K562 (cell line): ENCODE results near the gene UGT1A5. TPM values are rescaled to one million over a fixed set of nuclear protein-coding genes. Genes with fewer than 3 reads are reported as not detected.
A peak's percentile ranks its signal among the peaks of the same experiment; 100 is the strongest.

Source experiments
- ATAC-seq: fragments of 200-7000 bp; cut with Tn5 transposase; 3 replicates; pipeline ENCODE4 v1.9.1; 2020; ENCODE audit warnings: moderate library complexity
- BruUV-seq: library from RNA; stranded (reverse); fragments of 400-500 nt; replicated peaks from 2 replicates; lab custom pipeline; 2021; lab: Mats Ljungman, UMichigan
- CTCF ChIA-PET: fragments of 300-600 bp; formaldehyde crosslinking; extraction: SDS; loops from one replicate; lab custom pipeline; 2021; ENCODE audit warnings: low intra/inter-chr PET ratio; lab: Yijun Ruan, JAX
- POLR2A ChIA-PET: fragments of 300-600, 350-650 bp; sonication (Branson Sonifier 250); formaldehyde crosslinking; extraction: SDS; loops from one replicate; lab custom pipeline; 2021; ENCODE audit warnings: antibody characterized with exemption, inconsistent platforms; lab: Yijun Ruan, JAX
- DNase-seq, 4 experiments: peaks; one replicate each; pipeline versions ENCODE4 v3.0.0 to v3.0.0-alpha.2; 2011 to 2018; ENCODE audit warnings: low spot score in 3 of 4, mixed read lengths in 3 of 4; ENCODE audit errors: extremely low read depth in 1 of 4
- FAIRE-seq: peaks from 2 replicates; lab custom pipeline; 2011; peaks lifted over from hg19 to GRCh38; lab: Jason Lieb, UNC
- H2AFZ ChIP-seq: 2 replicates; pipeline ENCODE4 v1.6.0; 2011; ENCODE audit warnings: low read depth, low read length, control low read depth, inconsistent platforms
- H3K27ac ChIP-seq: fragments of 200-600 bp; 3 replicates; pipeline ENCODE4 v1.8.0; 2011; ENCODE audit warnings: low read depth, mild to moderate bottlenecking, control low read depth, inconsistent platforms, low read length, moderate library complexity, mixed read lengths; ENCODE audit errors: extremely low read depth
- H3K27me3 ChIP-seq, 2 experiments: fragments of 300-600 bp in 1 of 2; 2 replicates in 1 of 2; 3 replicates in 1 of 2; pipeline versions ENCODE4 v1.6.0 to v1.8.0; 2011; ENCODE audit warnings: inconsistent platforms in 2 of 2, low read length in 2 of 2, mild to moderate bottlenecking in 1 of 2, mixed read lengths in 1 of 2, moderate library complexity in 1 of 2; ENCODE audit not compliant: control insufficient read depth in 2 of 2, insufficient read depth in 2 of 2
- H3K36me3 ChIP-seq: fragments of 300-600 bp; 3 replicates; pipeline ENCODE4 v1.8.0; 2011; ENCODE audit warnings: mild to moderate bottlenecking, low read length, inconsistent platforms; ENCODE audit not compliant: control insufficient read depth, insufficient read depth
- H3K4me1 ChIP-seq, 2 experiments: fragments of 200-600 bp in 1 of 2; replicated peaks in 1 of 2; 2 replicates in 1 of 2; 3 replicates in 1 of 2; pipeline versions ENCODE4 v1.5.1 to v1.8.0; 2011; ENCODE audit warnings: inconsistent platforms in 2 of 2, low read length in 2 of 2, mild to moderate bottlenecking in 1 of 2, mixed read lengths in 1 of 2, moderate library complexity in 1 of 2; ENCODE audit not compliant: control insufficient read depth in 2 of 2, insufficient read depth in 2 of 2
- H3K4me2 ChIP-seq: 2 replicates; pipeline ENCODE4 v1.6.1; 2011; ENCODE audit warnings: low read length, control low read depth, inconsistent platforms, mixed read lengths; ENCODE audit not compliant: insufficient read depth
- H3K4me3 ChIP-seq: fragments of 200-600 bp; sonication (generic), shearing (Covaris generic); 2 replicates; pipeline ENCODE4 v1.5.1; 2016; ENCODE audit warnings: control low read depth, inconsistent platforms
- H3K79me2 ChIP-seq: fragments of 200-600 bp; 3 replicates; pipeline ENCODE4 v1.8.0; 2011; ENCODE audit warnings: low read length, inconsistent platforms; ENCODE audit not compliant: control insufficient read depth, insufficient read depth
- H3K9ac ChIP-seq, 2 experiments: 2 replicates each; pipeline versions ENCODE4 v1.6.0 to v1.6.1; 2011; ENCODE audit warnings: low read depth in 2 of 2, low read length in 2 of 2, control low read depth in 1 of 2, inconsistent platforms in 1 of 2, mild to moderate bottlenecking in 1 of 2, mixed read lengths in 1 of 2; ENCODE audit not compliant: insufficient read depth in 1 of 2
- H3K9me1 ChIP-seq: one replicate; pipeline ENCODE4 v1.6.0; 2011; ENCODE audit warnings: inconsistent platforms, mild to moderate bottlenecking, low read length, moderate library complexity; ENCODE audit not compliant: control insufficient read depth, insufficient read depth
- H3K9me3 ChIP-seq: replicated peaks from 2 replicates; pipeline ENCODE4 v1.5.1; 2011; ENCODE audit warnings: low read depth, low read length, inconsistent platforms; ENCODE audit not compliant: control insufficient read depth, insufficient read depth
- H4K20me1 ChIP-seq: replicated peaks from 2 replicates; pipeline ENCODE4 v1.6.1; 2011; ENCODE audit warnings: low read length, inconsistent platforms, mixed read lengths; ENCODE audit not compliant: control insufficient read depth, insufficient read depth
- EP400 ChIP-seq: fragments of 450-650 bp; IDR thresholded peaks from 2 replicates; pipeline ENCODE4 v1.6.1; 2017; ENCODE audit warnings: antibody characterized with exemption, mild to moderate bottlenecking, moderate library complexity
- RAD51 ChIP-seq: fragments of 450-650 bp; IDR thresholded peaks from 2 replicates; pipeline ENCODE4 v1.7.1; 2016; ENCODE audit warnings: low read depth, mild to moderate bottlenecking, borderline replicate concordance
- WGBS: fragments of 100-300 bp; shearing (Covaris generic); methylation state at CpG from one replicate; pipeline ENCODE4 v1.1.6; 2016; ENCODE audit warnings: low coverage, mixed read lengths; ENCODE audit not compliant: insufficient coverage; ENCODE audit errors: missing lambda C conversion rate; 5-methylcytosine and 5-hydroxymethylcytosine counted together
- in situ Hi-C: fragments of 300-500 bp; cut with MboI; formaldehyde crosslinking; loops from 4 replicates; pipeline ENCODE4 v1.15.0; 2018; ENCODE audit warnings: inconsistent platforms, mixed read lengths
- intact Hi-C: fragments of 100-400 bp; cut with micrococcal nuclease; formaldehyde crosslinking; loops from 2 replicates; pipeline ENCODE4 v1.14.2; 2022
- polyA plus RNA-seq, 8 experiments: library from polyadenylated mRNA; depleted of rRNA in 4 of 8; stranded (reverse) in 5 of 8; unstranded in 3 of 8; fragments of >200 nt; fragmentation: Nextera tagmentation in 2 of 8; fragmentation: Illumina TruSeq in 1 of 8; extraction: Ambion mirVana in 2 of 8; extraction: Trizol in 1 of 8; gene quantifications; 2 replicates each; pipeline versions ENCODE4 v1.2.1 to v1.2.3, GENCODE V29; 2011 to 2014; ENCODE audit warnings: inconsistent platforms in 1 of 8, missing spikeins in 1 of 8
- total RNA-seq, 7 experiments: library from RNA; depleted of rRNA in 6 of 7; stranded (reverse); fragments of >200 nt in 6 of 7; fragmentation: Illumina TruSeq in 2 of 7; extraction: Trizol in 2 of 7; gene quantifications; 2 replicates each; pipeline versions ENCODE4 v1.2.1 to v1.2.3, GENCODE V29; 2011 to 2021; ENCODE audit warnings: low replicate concordance in 1 of 7
- TF ChIP-seq, protein P1 (sequence below), 2 experiments: fragments of 200-800 bp in 1 of 2; sonication (Bioruptor generic) in 1 of 2; sonication (generic) in 1 of 2; formaldehyde crosslinking in 1 of 2; IDR thresholded peaks in 1 of 2; conservative IDR thresholded peaks in 1 of 2; 2 replicates each; pipeline versions ENCODE4 v1.5.0 to v1.6.1; 2016 to 2020; ENCODE audit warnings: missing compliant biosample characterization in 1 of 2, missing genetic modification characterization in 1 of 2, missing genetic modification reagents in 1 of 2
- TF ChIP-seq, protein P2 (sequence below): fragments of 450-650 bp; formaldehyde crosslinking; IDR thresholded peaks from 2 replicates; pipeline ENCODE4 v1.4.0; 2020; ENCODE audit warnings: mild to moderate bottlenecking, mixed read lengths
- TF ChIP-seq, protein P3 (sequence below): fragments of 250-450 bp; sonication (Bioruptor Pico); IDR thresholded peaks from 2 replicates; pipeline ENCODE4 v1.8.0; 2022; ENCODE audit warnings: moderate library complexity, mild to moderate bottlenecking, inconsistent platforms

The UGT1A5 gene
- total and polyA plus RNA-seq, 9 of the 15 experiments (the other 6 are each of a cell fraction or from before 2014, with no cell fraction given), result not detected

DNA sequence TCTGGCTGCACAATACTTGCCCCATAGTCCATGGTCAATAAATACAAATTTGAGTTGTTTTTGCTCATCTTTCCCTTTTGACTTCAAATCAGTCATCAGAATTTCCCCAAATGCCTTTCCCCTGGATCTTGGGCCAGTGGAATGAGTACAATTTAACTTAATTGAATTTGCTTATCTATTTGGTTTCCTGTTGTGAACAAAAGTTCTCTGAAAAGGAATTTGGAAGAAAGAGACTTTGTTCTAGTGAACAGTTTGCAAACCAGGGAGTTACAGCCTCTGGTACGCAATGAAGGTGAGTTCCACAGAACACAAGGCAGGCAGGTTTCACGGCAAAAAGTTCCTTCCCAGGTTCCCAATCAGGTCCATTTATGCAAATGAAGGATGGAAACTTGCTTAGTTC, 46.1 kb downstream of the UGT1A5 start (continued):
- TF ChIP-seq, protein P1, sequence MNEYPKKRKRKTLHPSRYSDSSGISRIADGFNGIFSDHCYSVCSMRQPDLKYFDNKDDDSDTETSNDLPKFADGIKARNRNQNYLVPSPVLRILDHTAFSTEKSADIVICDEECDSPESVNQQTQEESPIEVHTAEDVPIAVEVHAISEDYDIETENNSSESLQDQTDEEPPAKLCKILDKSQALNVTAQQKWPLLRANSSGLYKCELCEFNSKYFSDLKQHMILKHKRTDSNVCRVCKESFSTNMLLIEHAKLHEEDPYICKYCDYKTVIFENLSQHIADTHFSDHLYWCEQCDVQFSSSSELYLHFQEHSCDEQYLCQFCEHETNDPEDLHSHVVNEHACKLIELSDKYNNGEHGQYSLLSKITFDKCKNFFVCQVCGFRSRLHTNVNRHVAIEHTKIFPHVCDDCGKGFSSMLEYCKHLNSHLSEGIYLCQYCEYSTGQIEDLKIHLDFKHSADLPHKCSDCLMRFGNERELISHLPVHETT (CRISPR knock-in tag; conservative IDR thresholded peaks at IDR 0.05 in 1 of 2, IDR thresholded peaks at IDR 0.05 in 1 of 2), result no peak
- no peak for TF ChIP-seq EP400

- Histone ChIP-seq H4K20me1 (no peaks in the 10 kb centered on the region), H3K4me2 (no peak within 1 kb of the TSS), H3K9me3 (no peaks in the 10 kb centered on the region), H3K9me1 (no peaks in the 10 kb centered on the region), H2AFZ (no peak within 1 kb of the TSS), H3K4me1 (peaks cover 0 to 3% of the 10 kb centered on the region in 2 experiments; a peak in 2 of 5 replicates), H3K79me2 (no peaks in the 10 kb centered on the region), H3K9ac (no peak within 1 kb of the TSS), H3K4me3 (no peak within 1 kb of the TSS), H3K27ac (no peak within 1 kb of the TSS), H3K36me3 (no peaks in the 10 kb centered on the region), H3K27me3 (peaks cover 0 to 13% of the 10 kb centered on the region in 2 experiments; a peak in 2 of 5 replicates)
- TF ChIP-seq, protein P2, sequence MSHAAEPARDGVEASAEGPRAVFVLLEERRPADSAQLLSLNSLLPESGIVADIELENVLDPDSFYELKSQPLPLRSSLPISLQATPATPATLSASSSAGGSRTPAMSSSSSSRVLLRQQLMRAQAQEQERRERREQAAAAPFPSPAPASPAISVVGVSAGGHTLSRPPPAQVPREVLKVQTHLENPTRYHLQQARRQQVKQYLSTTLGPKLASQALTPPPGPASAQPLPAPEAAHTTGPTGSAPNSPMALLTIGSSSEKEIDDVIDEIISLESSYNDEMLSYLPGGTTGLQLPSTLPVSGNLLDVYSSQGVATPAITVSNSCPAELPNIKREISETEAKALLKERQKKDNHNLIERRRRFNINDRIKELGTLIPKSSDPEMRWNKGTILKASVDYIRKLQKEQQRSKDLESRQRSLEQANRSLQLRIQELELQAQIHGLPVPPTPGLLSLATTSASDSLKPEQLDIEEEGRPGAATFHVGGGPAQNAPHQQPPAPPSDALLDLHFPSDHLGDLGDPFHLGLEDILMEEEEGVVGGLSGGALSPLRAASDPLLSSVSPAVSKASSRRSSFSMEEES, result peak; percentile 84
- TF ChIP-seq, protein P3, sequence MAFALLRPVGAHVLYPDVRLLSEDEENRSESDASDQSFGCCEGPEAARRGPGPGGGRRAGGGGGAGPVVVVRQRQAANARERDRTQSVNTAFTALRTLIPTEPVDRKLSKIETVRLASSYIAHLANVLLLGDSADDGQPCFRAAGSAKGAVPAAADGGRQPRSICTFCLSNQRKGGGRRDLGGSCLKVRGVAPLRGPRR (CRISPR knock-in tag), result no peak
- peak; percentile 65 for TF ChIP-seq RAD51
- in situ Hi-C loops (no loop called here), intact Hi-C loops (no loop called here)
- no peak for DNase-seq
- WGBS, result 2% methylated on average over 6 of the region's 6 CpGs
- BruUV-seq, result no TSS peak
- ATAC-seq, result no peak
- POLR2A ChIA-PET, result interaction anchor here (0.5 to 0.7 kb wide), 3 partner anchors 11 to 42 kb away, joined by 3 to 4 read pairs (median 4); no protein-coding TSS in a partner anchor
- FAIRE-seq, result no peak
- CTCF ChIA-PET, result no interaction called here
Measured at GRCh38 chr2:233760043-233760442, 47.3 kb downstream of the UGT1A5 start, which contains the start of gene UGT1A1. TSS of gene UGT1A1 (plus strand) at chr2:233760270. CDS start at chr2:233760288, 18 bp downstream.
